IMR-90 (cell line): ENCODE results near the gene RPAIN. TPM values are rescaled to one million over a fixed set of nuclear protein-coding genes. Genes with fewer than 3 reads are reported as not detected.

Experiments used
- ATAC-seq: fragments of 200-7000 bp; cut with Tn5 transposase; 2 replicates; pipeline ENCODE4 v1.9.1; 2020; ENCODE audit warnings: low read depth, mild to moderate bottlenecking, moderate library complexity
- BruUV-seq: library from RNA; stranded (reverse); fragments of 400-500 nt; replicated peaks from 2 replicates; lab custom pipeline; 2021; lab: Mats Ljungman, UMichigan
- CTCF ChIA-PET: fragments of 300-600 bp; formaldehyde crosslinking; extraction: SDS; loops from one replicate; lab custom pipeline; 2021; ENCODE audit warnings: antibody characterized with exemption; lab: Yijun Ruan, JAX
- POLR2A ChIA-PET: fragments of 300-600 bp; sonication (Branson Sonifier 250); formaldehyde crosslinking; loops from one replicate; lab custom pipeline; 2022; ENCODE audit warnings: antibody characterized with exemption; ENCODE audit not compliant: unreplicated experiment; lab: Charles Lee
- DNase-seq: peaks from one replicate; pipeline ENCODE4 v3.0.0; 2013
- H2AFZ ChIP-seq: replicated peaks from 2 replicates; pipeline ENCODE3; 2013; ENCODE audit warnings: low read length, mild to moderate bottlenecking; ENCODE audit not compliant: poor library complexity
- H2AK5ac ChIP-seq: 2 replicates; pipeline ENCODE4 v1.6.1; 2013; ENCODE audit warnings: low read depth, low read length, inconsistent platforms
- H2AK9ac ChIP-seq: replicated peaks from 2 replicates; pipeline ENCODE3; 2013; ENCODE audit warnings: mild to moderate bottlenecking, low read depth, low read length, moderate library complexity; ENCODE audit not compliant: poor library complexity
- H2BK120ac ChIP-seq: 2 replicates; pipeline ENCODE4 v1.6.1; 2013; ENCODE audit warnings: low read depth, low read length, inconsistent platforms
- H2BK15ac ChIP-seq: 3 replicates; pipeline ENCODE4 v1.6.1; 2013; ENCODE audit warnings: low read depth, low read length, inconsistent platforms
- H2BK20ac ChIP-seq: 2 replicates; pipeline ENCODE4 v1.6.1; 2013; ENCODE audit warnings: low read depth, mild to moderate bottlenecking, inconsistent platforms, low read length, moderate library complexity
- H2BK5ac ChIP-seq: 2 replicates; pipeline ENCODE4 v1.6.1; 2013; ENCODE audit warnings: mild to moderate bottlenecking, low read depth, low read length, inconsistent platforms; ENCODE audit not compliant: poor library complexity, severe bottlenecking
- H3K14ac ChIP-seq: replicated peaks from 2 replicates; pipeline ENCODE4 v1.6.1; 2013; ENCODE audit warnings: low read depth, low read length, inconsistent platforms
- H3K18ac ChIP-seq: 2 replicates; pipeline ENCODE4 v1.6.1; 2013; ENCODE audit warnings: low read depth, low read length, control low read depth
- H3K23ac ChIP-seq: 2 replicates; pipeline ENCODE4 v1.6.1; 2013; ENCODE audit warnings: low read depth, low read length, inconsistent platforms
- H3K27ac ChIP-seq: 2 replicates; pipeline ENCODE4 v1.5.1; 2013; ENCODE audit warnings: mild to moderate bottlenecking, control low read depth, low read length; ENCODE audit not compliant: insufficient read depth
- H3K27me3 ChIP-seq: 2 replicates; pipeline ENCODE4 v1.6.1; 2013; ENCODE audit warnings: low read length; ENCODE audit not compliant: control insufficient read depth, insufficient read depth
- H3K36me3 ChIP-seq: 2 replicates; pipeline ENCODE4 v1.6.1; 2013; ENCODE audit warnings: low read length, mixed read lengths; ENCODE audit not compliant: control insufficient read depth, insufficient read depth
- H3K4ac ChIP-seq: 2 replicates; pipeline ENCODE4 v1.6.1; 2013; ENCODE audit warnings: low read depth, low read length, inconsistent platforms
- H3K4me1 ChIP-seq: 2 replicates; pipeline ENCODE4 v1.6.1; 2013; ENCODE audit warnings: low read length, mixed read lengths; ENCODE audit not compliant: control insufficient read depth, insufficient read depth
- H3K4me2 ChIP-seq: 2 replicates; pipeline ENCODE4 v1.6.1; 2013; ENCODE audit warnings: low read depth, mild to moderate bottlenecking, control low read depth, low read length, moderate library complexity
- H3K4me3 ChIP-seq: 2 replicates; pipeline ENCODE4 v1.5.1; 2013; ENCODE audit warnings: low read depth, mild to moderate bottlenecking, control low read depth, low read length, moderate library complexity; ENCODE audit not compliant: insufficient read depth
- H3K56ac ChIP-seq: 2 replicates; pipeline ENCODE4 v1.6.1; 2013; ENCODE audit warnings: low read length, inconsistent platforms; ENCODE audit not compliant: insufficient read depth; ENCODE audit errors: extremely low read depth
- H3K79me1 ChIP-seq, 2 experiments: 2 replicates each; pipeline ENCODE4 v1.6.1; 2013; ENCODE audit warnings: low read length in 2 of 2, inconsistent platforms in 1 of 2, low read depth in 1 of 2
- H3K9ac ChIP-seq: 2 replicates; pipeline ENCODE4 v1.6.1; 2013; ENCODE audit warnings: low read depth, low read length, control low read depth
- H3K9me1 ChIP-seq: 2 replicates; pipeline ENCODE4 v1.6.1; 2013; ENCODE audit warnings: low read length, inconsistent platforms; ENCODE audit not compliant: insufficient read depth
- H3K9me3 ChIP-seq: 2 replicates; pipeline ENCODE4 v1.6.1; 2013; ENCODE audit warnings: low read length; ENCODE audit not compliant: control insufficient read depth, insufficient read depth
- H4K20me1 ChIP-seq: 2 replicates; pipeline ENCODE4 v1.6.1; 2013; ENCODE audit warnings: low read length, inconsistent platforms; ENCODE audit not compliant: insufficient read depth
- H4K5ac ChIP-seq: 2 replicates; pipeline ENCODE4 v1.6.1; 2013; ENCODE audit warnings: mild to moderate bottlenecking, low read depth, low read length, control low read depth
- H4K8ac ChIP-seq, 2 experiments: 2 replicates each; pipeline ENCODE4 v1.6.1; 2013; ENCODE audit warnings: low read depth in 2 of 2, low read length in 2 of 2, control low read depth in 1 of 2, inconsistent platforms in 1 of 2
- H4K91ac ChIP-seq: 2 replicates; pipeline ENCODE4 v1.6.1; 2013; ENCODE audit warnings: low read depth, low read length, inconsistent platforms; ENCODE audit not compliant: insufficient read depth
- BHLHE40 ChIP-seq: fragments of 150-350 bp; IDR thresholded peaks from 2 replicates; pipeline ENCODE4 v1.6.1; 2016; ENCODE audit warnings: mild to moderate bottlenecking, low read depth, low read length
- CEBPB ChIP-seq: IDR thresholded peaks from 2 replicates; pipeline ENCODE4 v1.6.1; 2012; ENCODE audit warnings: low read depth, low read length, improper control_type of control experiment
- CHD1 ChIP-seq: IDR thresholded peaks from 2 replicates; pipeline ENCODE4 v1.6.1; 2012; ENCODE audit warnings: low read depth, low read length, improper control_type of control experiment
- FOS ChIP-seq: fragments of 150-350 bp; IDR thresholded peaks from 2 replicates; pipeline ENCODE4 v1.6.1; 2016; ENCODE audit warnings: low read depth, low read length
- MAFK ChIP-seq: IDR thresholded peaks from 2 replicates; pipeline ENCODE4 v1.6.1; 2012; ENCODE audit warnings: low read depth, low read length, improper control_type of control experiment
- MAZ ChIP-seq: IDR thresholded peaks from 2 replicates; pipeline ENCODE4 v1.6.1; 2012; ENCODE audit warnings: low read depth, mild to moderate bottlenecking, low read length, improper control_type of control experiment, moderate library complexity, borderline replicate concordance
- MXI1 ChIP-seq: IDR thresholded peaks from 2 replicates; pipeline ENCODE4 v1.6.1; 2012; ENCODE audit warnings: low read depth, mild to moderate bottlenecking, low read length, moderate library complexity, borderline replicate concordance
- NFE2L2 ChIP-seq: fragments of 150-350 bp; IDR thresholded peaks from 2 replicates; pipeline ENCODE4 v1.6.1; 2016; ENCODE audit warnings: low read depth, mild to moderate bottlenecking, low read length
- POLR2A ChIP-seq: IDR thresholded peaks from 2 replicates; pipeline ENCODE4 v1.6.1; 2012; ENCODE audit warnings: mild to moderate bottlenecking, low read depth, low read length
- RAD21 ChIP-seq: IDR thresholded peaks from 2 replicates; pipeline ENCODE4 v1.6.1; 2012; ENCODE audit warnings: low read length, improper control_type of control experiment
- RCOR1 ChIP-seq: IDR thresholded peaks from 2 replicates; pipeline ENCODE4 v1.6.1; 2012; ENCODE audit warnings: mild to moderate bottlenecking, low read length, improper control_type of control experiment; ENCODE audit not compliant: insufficient replicate concordance
- RFX5 ChIP-seq: IDR thresholded peaks from 2 replicates; pipeline ENCODE4 v1.8.0; 2012; ENCODE audit warnings: low read depth, mild to moderate bottlenecking, low read length, moderate library complexity
- SMC3 ChIP-seq: fragments of 150-350 bp; IDR thresholded peaks from 2 replicates; pipeline ENCODE4 v1.6.1; 2016; ENCODE audit warnings: low read depth, mild to moderate bottlenecking, antibody characterized with exemption, low read length, moderate library complexity
- WGBS, 2 experiments: methylation state at CpG; one replicate each; pipeline versions ENCODE4 v1.1.5 to v1.1.7; 2013; ENCODE audit warnings: missing lambda C conversion rate in 2 of 2; ENCODE audit not compliant: insufficient read length in 1 of 2; ENCODE audit errors: extremely low coverage in 2 of 2; 5-methylcytosine and 5-hydroxymethylcytosine counted together
- dilution Hi-C: fragments of 300-500 bp; cut with HindIII; formaldehyde crosslinking; loops from one replicate; pipeline ENCODE4 v1.14.3; 2018; ENCODE audit warnings: low sequenced_read_pairs; ENCODE audit not compliant: unreplicated experiment
- in situ Hi-C: fragments of 300-500 bp; cut with MboI; formaldehyde crosslinking; loops from 3 replicates; pipeline ENCODE4 v1.14.3; 2019; ENCODE audit warnings: low sequenced_read_pairs, inconsistent platforms, mixed read lengths
- intact Hi-C: fragments of 100-400 bp; cut with micrococcal nuclease; formaldehyde crosslinking; loops from 2 replicates; pipeline ENCODE4 v1.10.0; 2022
- polyA plus RNA-seq, 3 experiments: library from polyadenylated mRNA; depleted of rRNA; stranded (reverse); fragments of >200 nt; gene quantifications; 2 replicates each; pipeline ENCODE4 v1.2.3, GENCODE V29; 2012; ENCODE audit warnings: low replicate concordance in 1 of 3
- total RNA-seq: library from RNA; depleted of rRNA; stranded (reverse); fragments of >200 nt; gene quantifications from 2 replicates; pipeline ENCODE4 v1.2.3, GENCODE V29; 2012
- TF ChIP-seq, protein P1 (sequence below): fragments of 150-350 bp; IDR thresholded peaks from 2 replicates; pipeline ENCODE4 v1.6.1; 2017; ENCODE audit warnings: mild to moderate bottlenecking, antibody characterized with exemption, low read length, low read depth
- TF ChIP-seq, protein P2 (sequence below): conservative IDR thresholded peaks from 2 replicates; pipeline ENCODE4 v1.5.1; 2012; ENCODE audit warnings: mild to moderate bottlenecking, low read depth, low read length, improper control_type of control experiment
- TF ChIP-seq, protein P3 (sequence below): fragments of 150-350 bp; IDR thresholded peaks from 2 replicates; pipeline ENCODE4 v1.6.1; 2016; ENCODE audit warnings: low read depth, mild to moderate bottlenecking, low read length, moderate library complexity, borderline replicate concordance

The RPAIN gene
- total and polyA plus RNA-seq, 2 of the 4 experiments (the other 2 are of a cell fraction), result 28.7 to 34.9 TPM

GRCh38 chr17:5370411-5370810, 49.6 kb upstream of the RPAIN start:
- no peaks in the 10 kb centered on the region for H3K79me1 ChIP-seq
- no peak overlapping the region for H4K91ac ChIP-seq
- no peak overlapping the region for H2BK120ac ChIP-seq
- intact Hi-C loops, result no loop called here
- no peak overlapping the region for H3K4me2 ChIP-seq
- 0 out of 2 replicates have a peak, but pooled peaks cover 3% of the 10 kb centered on the region for H3K9me1 ChIP-seq
- WGBS, 2 experiments, result no CpG with 5 or more reads among the region's 4 CpGs
- no peaks in the 10 kb centered on the region for H3K27me3 ChIP-seq
- peaks cover 29% of the 10 kb centered on the region for H3K36me3 ChIP-seq
- H3K9ac ChIP-seq, result no peak overlapping the region
- DNase-seq (no peak), ATAC-seq (no peak)
- no peak overlapping the region for H2AK5ac ChIP-seq
- H2AFZ ChIP-seq, result no peak overlapping the region
- in situ Hi-C loops, result loop anchor here (10.0 kb wide), 1 partner anchor 56 kb away; no protein-coding TSS in a partner anchor
- H2BK5ac ChIP-seq, result no peak overlapping the region
- no TSS peak for BruUV-seq
- no peak overlapping the region for H3K23ac ChIP-seq
- no peak overlapping the region for H3K56ac ChIP-seq
- H4K5ac ChIP-seq, result no peak overlapping the region
- 0 out of 2 replicates have a peak, but pooled peaks cover 6% of the 10 kb centered on the region for H4K20me1 ChIP-seq
- H3K4me1 ChIP-seq, result peaks cover 2% of the 10 kb centered on the region; the same call in 1 of the 2 replicates
- no peak overlapping the region for H4K8ac ChIP-seq
- dilution Hi-C loops, result no loop called here
- H3K14ac ChIP-seq, result no peak overlapping the region
- no peak overlapping the region for H2BK20ac ChIP-seq
- no peak overlapping the region for H3K18ac ChIP-seq
- no peak overlapping the region for H2BK15ac ChIP-seq
- POLR2A ChIA-PET, result no interaction called here
- H3K4me3 ChIP-seq, result no peak overlapping the region
- no peaks in the 10 kb centered on the region for H3K9me3 ChIP-seq
- TF ChIP-seq POLR2A (no peak), MAFK (no peak), MXI1 (no peak), NFE2L2 (no peak), RFX5 (no peak), RAD21 (no peak), CEBPB (no peak), SMC3 (no peak), MAZ (no peak), BHLHE40 (no peak), RCOR1 (no peak), FOS (no peak), CHD1 (no peak)
- TF ChIP-seq, protein P1, sequence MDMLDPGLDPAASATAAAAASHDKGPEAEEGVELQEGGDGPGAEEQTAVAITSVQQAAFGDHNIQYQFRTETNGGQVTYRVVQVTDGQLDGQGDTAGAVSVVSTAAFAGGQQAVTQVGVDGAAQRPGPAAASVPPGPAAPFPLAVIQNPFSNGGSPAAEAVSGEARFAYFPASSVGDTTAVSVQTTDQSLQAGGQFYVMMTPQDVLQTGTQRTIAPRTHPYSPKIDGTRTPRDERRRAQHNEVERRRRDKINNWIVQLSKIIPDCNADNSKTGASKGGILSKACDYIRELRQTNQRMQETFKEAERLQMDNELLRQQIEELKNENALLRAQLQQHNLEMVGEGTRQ, result no peak
- TF ChIP-seq, protein P2, sequence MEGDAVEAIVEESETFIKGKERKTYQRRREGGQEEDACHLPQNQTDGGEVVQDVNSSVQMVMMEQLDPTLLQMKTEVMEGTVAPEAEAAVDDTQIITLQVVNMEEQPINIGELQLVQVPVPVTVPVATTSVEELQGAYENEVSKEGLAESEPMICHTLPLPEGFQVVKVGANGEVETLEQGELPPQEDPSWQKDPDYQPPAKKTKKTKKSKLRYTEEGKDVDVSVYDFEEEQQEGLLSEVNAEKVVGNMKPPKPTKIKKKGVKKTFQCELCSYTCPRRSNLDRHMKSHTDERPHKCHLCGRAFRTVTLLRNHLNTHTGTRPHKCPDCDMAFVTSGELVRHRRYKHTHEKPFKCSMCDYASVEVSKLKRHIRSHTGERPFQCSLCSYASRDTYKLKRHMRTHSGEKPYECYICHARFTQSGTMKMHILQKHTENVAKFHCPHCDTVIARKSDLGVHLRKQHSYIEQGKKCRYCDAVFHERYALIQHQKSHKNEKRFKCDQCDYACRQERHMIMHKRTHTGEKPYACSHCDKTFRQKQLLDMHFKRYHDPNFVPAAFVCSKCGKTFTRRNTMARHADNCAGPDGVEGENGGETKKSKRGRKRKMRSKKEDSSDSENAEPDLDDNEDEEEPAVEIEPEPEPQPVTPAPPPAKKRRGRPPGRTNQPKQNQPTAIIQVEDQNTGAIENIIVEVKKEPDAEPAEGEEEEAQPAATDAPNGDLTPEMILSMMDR, result no peak
- TF ChIP-seq, protein P3, sequence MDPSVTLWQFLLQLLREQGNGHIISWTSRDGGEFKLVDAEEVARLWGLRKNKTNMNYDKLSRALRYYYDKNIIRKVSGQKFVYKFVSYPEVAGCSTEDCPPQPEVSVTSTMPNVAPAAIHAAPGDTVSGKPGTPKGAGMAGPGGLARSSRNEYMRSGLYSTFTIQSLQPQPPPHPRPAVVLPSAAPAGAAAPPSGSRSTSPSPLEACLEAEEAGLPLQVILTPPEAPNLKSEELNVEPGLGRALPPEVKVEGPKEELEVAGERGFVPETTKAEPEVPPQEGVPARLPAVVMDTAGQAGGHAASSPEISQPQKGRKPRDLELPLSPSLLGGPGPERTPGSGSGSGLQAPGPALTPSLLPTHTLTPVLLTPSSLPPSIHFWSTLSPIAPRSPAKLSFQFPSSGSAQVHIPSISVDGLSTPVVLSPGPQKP, result no peak
- H3K4ac ChIP-seq, result no peak overlapping the region
- H2AK9ac ChIP-seq, result no peak overlapping the region
- CTCF ChIA-PET, result no interaction called here
- no peak overlapping the region for H3K27ac ChIP-seq
